Osteoblast (primary cell): ENCODE data around the gene ZKSCAN1. TPM values are rescaled to one million over a fixed set of nuclear protein-coding genes. Genes with fewer than 3 reads are reported as not detected.
A peak's percentile ranks its signal among the peaks of the same experiment; 100 is the strongest.

Experiments
- DNase-seq: peaks from one replicate; pipeline ENCODE4 v3.0.0; 2011; ENCODE audit warnings: low spot score, mixed read lengths; ENCODE audit not compliant: insufficient read length; ENCODE audit errors: missing footprints
- H2AFZ ChIP-seq: 2 replicates; pipeline ENCODE4 v1.6.0; 2011; ENCODE audit warnings: mild to moderate bottlenecking, low read length
- H3K27ac ChIP-seq: 2 replicates; pipeline ENCODE4 v1.5.1; 2011; ENCODE audit warnings: mild to moderate bottlenecking, low read depth, low read length, moderate library complexity
- H3K27me3 ChIP-seq: 2 replicates; pipeline ENCODE4 v1.6.0; 2012; ENCODE audit warnings: mild to moderate bottlenecking, control low read depth, inconsistent platforms, low read length, moderate library complexity; ENCODE audit not compliant: insufficient read depth
- H3K36me3 ChIP-seq: 2 replicates; pipeline ENCODE4 v1.5.1; 2011; ENCODE audit warnings: mild to moderate bottlenecking, low read length, control low read depth, moderate library complexity; ENCODE audit not compliant: insufficient read depth
- H3K4me1 ChIP-seq: 2 replicates; pipeline ENCODE4 v1.5.1; 2011; ENCODE audit warnings: mild to moderate bottlenecking, low read length, control low read depth, moderate library complexity; ENCODE audit not compliant: insufficient read depth
- H3K4me2 ChIP-seq: 2 replicates; pipeline ENCODE4 v1.6.0; 2011; ENCODE audit warnings: mild to moderate bottlenecking, low read length; ENCODE audit not compliant: insufficient read depth
- H3K4me3 ChIP-seq: fragments of 200-600 bp; sonication (generic); 3 replicates; pipeline ENCODE4 v1.5.1; 2012; ENCODE audit warnings: mild to moderate bottlenecking, low read length, inconsistent platforms; ENCODE audit not compliant: insufficient read depth
- H3K79me2 ChIP-seq: 2 replicates; pipeline ENCODE4 v1.6.0; 2012; ENCODE audit warnings: mild to moderate bottlenecking, low read length, control low read depth, inconsistent platforms; ENCODE audit not compliant: insufficient read depth
- H3K9me3 ChIP-seq: 2 replicates; pipeline ENCODE4 v1.5.1; 2011; ENCODE audit warnings: low read depth, low read length, control low read depth
- H4K20me1 ChIP-seq: 2 replicates; pipeline ENCODE4 v1.6.0; 2012; ENCODE audit warnings: mild to moderate bottlenecking, low read length, control low read depth; ENCODE audit not compliant: insufficient read depth
- total RNA-seq: library from RNA; depleted of rRNA; stranded (reverse); fragments of >200 nt; gene quantifications from 2 replicates; pipeline ENCODE4 v1.2.3, GENCODE V29; 2012
- TF ChIP-seq, protein P1 (sequence below): IDR thresholded peaks from 2 replicates; pipeline ENCODE4 v1.5.1; 2011; ENCODE audit warnings: mild to moderate bottlenecking, low read depth, low read length, moderate library complexity; ENCODE audit errors: extremely low read depth

The ZKSCAN1 gene
- total RNA-seq, 1 donor, result 46.0 TPM

DNA sequence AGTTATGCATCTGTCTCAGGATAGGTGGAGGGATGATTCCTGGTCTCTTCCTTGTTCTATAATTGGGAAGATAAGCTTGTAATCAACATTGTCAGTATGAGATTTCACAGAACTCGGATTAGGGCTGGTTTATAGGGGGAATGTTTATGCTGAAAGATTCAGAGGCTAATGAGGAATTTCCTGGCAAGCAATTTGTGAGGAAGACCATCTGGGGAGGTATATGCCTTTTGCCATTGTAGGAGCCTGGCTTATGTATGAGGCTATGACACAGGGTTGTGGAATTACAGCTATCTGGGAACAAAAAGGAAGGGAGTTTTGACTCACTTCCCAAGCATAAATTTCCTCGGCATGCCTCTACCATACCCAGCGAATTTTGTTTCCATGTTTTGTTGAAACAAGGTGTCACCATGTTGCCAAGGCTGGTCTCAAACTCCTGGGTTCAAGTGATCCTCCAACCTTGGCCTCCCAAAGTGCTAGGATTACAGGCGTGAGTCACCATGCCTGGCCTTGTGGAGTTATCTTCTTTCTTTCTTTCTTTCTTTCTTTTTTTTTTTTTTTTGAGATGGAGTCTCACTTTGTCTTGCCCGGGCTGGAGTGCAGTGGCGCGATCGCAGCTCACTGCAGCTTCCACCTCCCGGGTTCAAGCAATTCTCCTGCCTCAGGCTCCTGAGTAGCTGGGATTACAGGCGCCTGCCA, 71.8 kb downstream of the ZKSCAN1 start:
- Histone ChIP-seq H3K4me2 (peak overlapping the region; percentile 65), H4K20me1 (no peaks in the 10 kb centered on the region), H2AFZ (peak overlapping the region; percentile 61), H3K9me3 (no peaks in the 10 kb centered on the region), H3K27ac (peak overlapping the region; percentile 84), H3K4me1 (peaks cover 33% of the 10 kb centered on the region), H3K79me2 (peaks cover 28% of the 10 kb centered on the region), H3K36me3 (peaks cover 20% of the 10 kb centered on the region), H3K4me3 (no peak overlapping the region), H3K27me3 (no peaks in the 10 kb centered on the region)
- TF ChIP-seq, protein P1, sequence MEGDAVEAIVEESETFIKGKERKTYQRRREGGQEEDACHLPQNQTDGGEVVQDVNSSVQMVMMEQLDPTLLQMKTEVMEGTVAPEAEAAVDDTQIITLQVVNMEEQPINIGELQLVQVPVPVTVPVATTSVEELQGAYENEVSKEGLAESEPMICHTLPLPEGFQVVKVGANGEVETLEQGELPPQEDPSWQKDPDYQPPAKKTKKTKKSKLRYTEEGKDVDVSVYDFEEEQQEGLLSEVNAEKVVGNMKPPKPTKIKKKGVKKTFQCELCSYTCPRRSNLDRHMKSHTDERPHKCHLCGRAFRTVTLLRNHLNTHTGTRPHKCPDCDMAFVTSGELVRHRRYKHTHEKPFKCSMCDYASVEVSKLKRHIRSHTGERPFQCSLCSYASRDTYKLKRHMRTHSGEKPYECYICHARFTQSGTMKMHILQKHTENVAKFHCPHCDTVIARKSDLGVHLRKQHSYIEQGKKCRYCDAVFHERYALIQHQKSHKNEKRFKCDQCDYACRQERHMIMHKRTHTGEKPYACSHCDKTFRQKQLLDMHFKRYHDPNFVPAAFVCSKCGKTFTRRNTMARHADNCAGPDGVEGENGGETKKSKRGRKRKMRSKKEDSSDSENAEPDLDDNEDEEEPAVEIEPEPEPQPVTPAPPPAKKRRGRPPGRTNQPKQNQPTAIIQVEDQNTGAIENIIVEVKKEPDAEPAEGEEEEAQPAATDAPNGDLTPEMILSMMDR, result no peak
- DNase-seq, result peak; percentile 92

DNA sequence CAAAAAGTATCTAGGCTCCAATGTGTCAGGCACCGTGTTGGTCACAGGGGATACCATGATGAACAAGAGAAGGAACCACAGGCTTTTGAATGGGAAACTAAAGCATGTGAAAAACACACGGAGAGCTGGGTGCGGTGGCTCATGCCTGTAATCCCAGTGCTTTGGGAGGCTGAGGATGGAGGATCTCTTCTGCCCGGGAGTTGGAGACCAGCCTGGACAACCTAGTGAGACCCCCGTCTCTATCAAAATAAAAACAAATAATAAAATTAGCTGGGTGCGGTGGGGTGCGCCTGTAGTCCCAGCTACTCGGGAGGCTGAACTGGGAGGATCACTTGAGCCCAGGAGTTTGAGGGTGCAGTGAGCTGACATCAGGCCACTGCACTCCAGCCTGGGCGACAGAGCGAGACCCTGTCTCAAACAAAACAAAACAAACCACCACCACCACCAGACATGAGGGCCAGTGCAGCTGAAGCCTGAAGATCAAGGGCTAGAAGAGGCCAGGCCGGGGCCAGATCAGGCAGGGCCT, 72.8 kb downstream of the ZKSCAN1 start:
- H3K4me1 ChIP-seq, result peaks cover 31% of the 10 kb centered on the region

DNA sequence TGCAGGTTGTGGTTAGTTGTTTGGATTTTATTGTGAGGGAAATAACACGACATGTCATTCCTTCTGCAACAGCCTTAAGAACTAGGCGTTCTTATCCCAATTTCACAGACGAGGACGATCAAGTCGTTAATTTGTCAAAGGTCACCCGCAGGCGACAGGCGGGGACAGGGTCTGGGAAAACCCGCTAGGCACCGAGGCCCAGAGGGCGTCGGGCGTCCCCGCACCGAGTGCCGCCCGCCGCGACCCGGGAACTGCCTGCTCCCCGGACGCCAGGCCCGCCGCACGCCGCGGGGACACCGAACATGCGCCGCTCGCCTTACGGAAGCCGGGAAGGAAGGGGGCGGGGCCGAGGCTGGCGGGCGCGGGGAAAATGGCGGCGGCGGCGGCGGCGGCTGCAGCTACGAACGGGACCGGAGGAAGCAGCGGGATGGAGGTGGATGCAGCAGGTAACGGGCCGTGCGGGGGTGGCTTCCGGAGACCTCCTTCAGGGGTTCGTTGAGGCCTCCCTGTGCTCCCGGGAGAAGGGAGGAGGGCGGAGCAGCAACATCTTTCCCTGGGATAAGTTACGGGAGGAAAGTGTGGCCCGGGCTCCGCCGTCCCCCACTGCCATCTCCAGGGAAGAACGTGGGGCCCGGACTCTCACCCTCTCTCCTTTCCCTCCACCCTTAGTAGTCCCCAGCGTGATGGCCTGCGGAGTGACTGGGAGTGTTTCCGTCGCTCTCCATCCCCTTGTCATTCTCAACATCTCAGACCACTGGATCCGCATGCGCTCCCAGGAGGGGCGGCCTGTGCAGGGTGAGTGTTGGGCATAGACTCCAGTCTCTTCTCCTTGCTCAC, 73.4 kb downstream of the ZKSCAN1 start, which contains the start of gene COPS6:
Gene COPS6 (plus strand): TSS at position 349 of the 837 bp plus-strand sequence. CDS start 22 bp downstream, at position 371.
- Histone ChIP-seq H3K27me3 (no peaks in the 10 kb centered on the region), H4K20me1 (peaks cover 5% of the 10 kb centered on the region), H2AFZ (peak within 1 kb of the TSS; percentile 93), H3K9me3 (no peaks in the 10 kb centered on the region), H3K79me2 (peaks cover 33% of the 10 kb centered on the region), H3K4me3 (peak within 1 kb of the TSS; percentile 92), H3K36me3 (peaks cover 37% of the 10 kb centered on the region), H3K4me2 (peak within 1 kb of the TSS; percentile 86), H3K27ac (peak within 1 kb of the TSS; percentile 84), H3K4me1 (peaks cover 31% of the 10 kb centered on the region)
- TF ChIP-seq, protein P1, result no peak
- DNase-seq, result peak; percentile 93

More for the DNA sequence above, 72.8 kb downstream of the ZKSCAN1 start:
- Histone ChIP-seq H2AFZ (peak overlapping the region; percentile 79), H3K9me3 (no peaks in the 10 kb centered on the region), H3K4me2 (peak overlapping the region; percentile 86), H3K27me3 (no peaks in the 10 kb centered on the region), H3K4me3 (peak overlapping the region; percentile 92), H3K79me2 (peaks cover 32% of the 10 kb centered on the region), H3K36me3 (peaks cover 30% of the 10 kb centered on the region), H3K27ac (peak overlapping the region; percentile 84), H4K20me1 (no peaks in the 10 kb centered on the region)
- TF ChIP-seq, protein P1, result no peak
- no peak for DNase-seq
